Measurements from ENCODE around the gene TXNRD2.

The TXNRD2 gene

GRCh38 chr22:19951346-19951745 is 9.7 kb upstream of the TXNRD2 start:
- H3K27ac ChIP-seq (ENCODE audit: low read length, poor library complexity, severe bottlenecking) = no peak overlapping the region
- peaks cover 6% of the 10 kb centered on the region for H3K79me1 ChIP-seq (replicated peaks; ENCODE audit: low read length, poor library complexity, severe bottlenecking)
- H3K4me3 ChIP-seq (ENCODE audit: insufficient read depth in 1 of 2, low read depth in 1 of 2, low read length in 2 of 2) = no peak overlapping the region
- H3K9ac ChIP-seq (ENCODE audit: low read length) = no peak overlapping the region
- peaks cover 11 to 13% of the 10 kb centered on the region in 2 experiments for H3K36me3 ChIP-seq (ENCODE audit: control insufficient read depth in 1 of 2, insufficient read depth in 2 of 2, low read depth in 1 of 2, low read length in 2 of 2)
- H3K27me3 ChIP-seq (ENCODE audit: control insufficient read depth in 1 of 2, insufficient read depth in 1 of 2, low read length in 2 of 2) = no peaks in the 10 kb centered on the region
- no peaks in the 10 kb centered on the region for H3K9me3 ChIP-seq (ENCODE audit: control insufficient read depth, low read length)
- no peak overlapping the region for H3K4ac ChIP-seq (ENCODE audit: low read depth in 1 of 2, low read length in 2 of 2)
- no peak overlapping the region for H2BK120ac ChIP-seq (ENCODE audit: low read depth, low read length)
- no peak overlapping the region for H2BK15ac ChIP-seq (ENCODE audit: low read depth, poor library complexity, severe bottlenecking)
- H3K18ac ChIP-seq (ENCODE audit: low read depth in 1 of 2, low read length in 2 of 2) = no peak overlapping the region
- H3K4me1 ChIP-seq (ENCODE audit: control insufficient read depth, insufficient read depth, low read depth, low read length) = peaks cover 22% of the 10 kb centered on the region
- no peak overlapping the region for H3K23ac ChIP-seq (ENCODE audit: low read length in 2 of 2)
- no peak overlapping the region for H2BK12ac ChIP-seq (ENCODE audit: low read length in 2 of 2)
- H3K4me2 ChIP-seq (ENCODE audit: low read length, poor library complexity, severe bottlenecking) = no peak overlapping the region
- no peak overlapping the region for H3K14ac ChIP-seq (ENCODE audit: low read length in 2 of 2)
- H4K91ac ChIP-seq (ENCODE audit: low read length) = no peak overlapping the region
- WGBS = 85% methylated on average over 13 of the region's 13 CpGs
- no peak overlapping the region for H2BK5ac ChIP-seq (ENCODE audit: low read depth, low read length, poor library complexity, severe bottlenecking)
- no peak overlapping the region for H2AFZ ChIP-seq (ENCODE audit: low read depth, low read length)
- DNase-seq = no peak
- H4K8ac ChIP-seq (ENCODE audit: low read length) = no peak overlapping the region
- no peak overlapping the region for H2AK5ac ChIP-seq (ENCODE audit: low read length, severe bottlenecking)

- peak overlapping the region; percentile 8 for H3K9ac ChIP-seq (ENCODE audit: low read length)
Measured at GRCh38 chr22:19948057-19948760, 6.6 kb upstream of the TXNRD2 start.

GRCh38 chr22:19943082-19944026 is 1.7 kb upstream of the TXNRD2 start:
- Histone ChIP-seq H3K9me3 (ENCODE audit: control insufficient read depth, low read length) (no peaks in the 10 kb centered on the region), H3K18ac (ENCODE audit: low read depth in 1 of 2, low read length in 2 of 2) (peak overlapping the region; percentile 79 to 96), H2BK120ac (ENCODE audit: low read depth, low read length) (peak overlapping the region; percentile 91), H3K27me3 (ENCODE audit: control insufficient read depth in 1 of 2, insufficient read depth in 1 of 2, low read length in 2 of 2) (no peaks in the 10 kb centered on the region), H2BK15ac (ENCODE audit: low read depth, poor library complexity, severe bottlenecking) (no peak overlapping the region), H2BK5ac (ENCODE audit: low read depth, low read length, poor library complexity, severe bottlenecking) (peak overlapping the region; percentile 93), H3K9ac (ENCODE audit: low read length) (peak overlapping the region; percentile 99), H3K4me2 (ENCODE audit: low read length, poor library complexity, severe bottlenecking) (peak overlapping the region; percentile 68), H2AFZ (ENCODE audit: low read depth, low read length) (peak overlapping the region; percentile 44), H4K91ac (ENCODE audit: low read length) (peak overlapping the region; percentile 73), H3K79me1 (replicated peaks; ENCODE audit: low read length, poor library complexity, severe bottlenecking) (peaks cover 7% of the 10 kb centered on the region), H3K4me3 (ENCODE audit: insufficient read depth in 1 of 2, low read depth in 1 of 2, low read length in 2 of 2) (peak overlapping the region in 1 of 2 experiments; percentile 91), H3K4me1 (ENCODE audit: control insufficient read depth, insufficient read depth, low read depth, low read length) (peaks cover 29% of the 10 kb centered on the region), H2BK12ac (ENCODE audit: low read length in 2 of 2) (peak overlapping the region; percentile 38 to 79), H4K8ac (ENCODE audit: low read length) (peak overlapping the region; percentile 91), H3K36me3 (ENCODE audit: control insufficient read depth in 1 of 2, insufficient read depth in 2 of 2, low read depth in 1 of 2, low read length in 2 of 2) (peaks cover 0 to 3% of the 10 kb centered on the region in 2 experiments), H2AK5ac (ENCODE audit: low read length, severe bottlenecking) (peak overlapping the region; percentile 98), H3K27ac (ENCODE audit: low read length, poor library complexity, severe bottlenecking) (peak overlapping the region; percentile 97), H3K4ac (ENCODE audit: low read depth in 1 of 2, low read length in 2 of 2) (peak overlapping the region; percentile 36 to 56), H3K23ac (ENCODE audit: low read length in 2 of 2) (no peak overlapping the region), H3K14ac (ENCODE audit: low read length in 2 of 2) (peak overlapping the region in 1 of 2 experiments; percentile 87)
- 36% methylated on average over 10 of the region's 11 CpGs for WGBS
- peak; percentile 92 for DNase-seq

More at GRCh38 chr22:19948057-19948760, 6.6 kb upstream of the TXNRD2 start:
- no peak for DNase-seq
- H3K27ac ChIP-seq (ENCODE audit: low read length, poor library complexity, severe bottlenecking) = no peak overlapping the region
- H4K91ac ChIP-seq (ENCODE audit: low read length) = no peak overlapping the region
- H3K4me1 ChIP-seq (ENCODE audit: control insufficient read depth, insufficient read depth, low read depth, low read length) = peaks cover 19% of the 10 kb centered on the region
- H3K23ac ChIP-seq (ENCODE audit: low read length in 2 of 2) = no peak overlapping the region
- H3K9me3 ChIP-seq (ENCODE audit: control insufficient read depth, low read length) = no peaks in the 10 kb centered on the region
- no peak overlapping the region for H3K4ac ChIP-seq (ENCODE audit: low read depth in 1 of 2, low read length in 2 of 2)
- no peak overlapping the region for H2AFZ ChIP-seq (ENCODE audit: low read depth, low read length)
- H3K36me3 ChIP-seq (ENCODE audit: control insufficient read depth in 1 of 2, insufficient read depth in 2 of 2, low read depth in 1 of 2, low read length in 2 of 2) = peaks cover 8 to 13% of the 10 kb centered on the region in 2 experiments
- H3K4me3 ChIP-seq (ENCODE audit: insufficient read depth in 1 of 2, low read depth in 1 of 2, low read length in 2 of 2) = no peak overlapping the region
- H2BK120ac ChIP-seq (ENCODE audit: low read depth, low read length) = no peak overlapping the region
- H2BK12ac ChIP-seq (ENCODE audit: low read length in 2 of 2) = no peak overlapping the region
- peaks cover 2% of the 10 kb centered on the region for H3K79me1 ChIP-seq (replicated peaks; ENCODE audit: low read length, poor library complexity, severe bottlenecking)
- H2AK5ac ChIP-seq (ENCODE audit: low read length, severe bottlenecking) = no peak overlapping the region
- H3K27me3 ChIP-seq (ENCODE audit: control insufficient read depth in 1 of 2, insufficient read depth in 1 of 2, low read length in 2 of 2) = no peaks in the 10 kb centered on the region
- H3K14ac ChIP-seq (ENCODE audit: low read length in 2 of 2) = no peak overlapping the region
- no peak overlapping the region for H2BK15ac ChIP-seq (ENCODE audit: low read depth, poor library complexity, severe bottlenecking)
- 90% methylated on average over 9 of the region's 9 CpGs for WGBS
- peak overlapping the region in 1 of 2 experiments; percentile 5 for H3K18ac ChIP-seq (ENCODE audit: low read depth in 1 of 2, low read length in 2 of 2)
- no peak overlapping the region for H3K4me2 ChIP-seq (ENCODE audit: low read length, poor library complexity, severe bottlenecking)
- no peak overlapping the region for H2BK5ac ChIP-seq (ENCODE audit: low read depth, low read length, poor library complexity, severe bottlenecking)
- H4K8ac ChIP-seq (ENCODE audit: low read length) = no peak overlapping the region
